ENCODE data around the gene RC3H2. TPM values are rescaled to one million over a fixed set of nuclear protein-coding genes. Genes with fewer than 3 reads are reported as not detected.

Gene RC3H2
- total and polyA plus RNA-seq, 2 of the 13 experiments (the other 11 are each of a cell fraction or from before 2014, with no cell fraction given): 21.0 to 36.4 TPM

DNA sequence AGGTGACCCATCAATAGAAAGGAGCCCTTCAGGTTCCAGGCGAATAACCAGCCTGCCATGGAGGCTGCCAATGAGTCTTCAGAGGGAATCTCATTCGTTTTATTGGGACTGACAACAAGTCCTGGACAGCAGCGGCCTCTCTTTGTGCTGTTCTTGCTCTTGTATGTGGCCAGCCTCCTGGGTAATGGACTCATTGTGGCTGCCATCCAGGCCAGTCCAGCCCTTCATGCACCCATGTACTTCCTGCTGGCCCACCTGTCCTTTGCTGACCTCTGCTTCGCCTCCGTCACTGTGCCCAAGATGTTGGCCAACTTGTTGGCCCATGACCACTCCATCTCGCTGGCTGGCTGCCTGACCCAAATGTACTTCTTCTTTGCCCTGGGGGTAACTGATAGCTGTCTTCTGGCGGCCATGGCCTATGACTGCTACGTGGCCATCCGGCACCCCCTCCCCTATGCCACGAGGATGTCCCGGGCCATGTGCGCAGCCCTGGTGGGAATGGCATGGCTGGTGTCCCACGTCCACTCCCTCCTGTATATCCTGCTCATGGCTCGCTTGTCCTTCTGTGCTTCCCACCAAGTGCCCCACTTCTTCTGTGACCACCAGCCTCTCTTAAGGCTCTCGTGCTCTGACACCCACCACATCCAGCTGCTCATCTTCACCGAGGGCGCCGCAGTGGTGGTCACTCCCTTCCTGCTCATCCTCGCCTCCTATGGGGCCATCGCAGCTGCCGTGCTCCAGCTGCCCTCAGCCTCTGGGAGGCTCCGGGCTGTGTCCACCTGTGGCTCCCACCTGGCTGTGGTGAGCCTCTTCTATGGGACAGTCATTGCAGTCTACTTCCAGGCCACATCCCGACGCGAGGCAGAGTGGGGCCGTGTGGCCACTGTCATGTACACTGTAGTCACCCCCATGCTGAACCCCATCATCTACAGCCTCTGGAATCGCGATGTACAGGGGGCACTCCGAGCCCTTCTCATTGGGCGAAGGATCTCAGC is 104.8 kb downstream of the RC3H2 start, which contains the start of gene OR1K1:
Gene OR1K1, plus strand, starts transcription at position 58 of the 995 bp plus-strand sequence. Its CDS starts 0 bp downstream, at position 58.
- FAIRE-seq (no peak), ATAC-seq (no peak), DNase-seq (ENCODE audit: low spot score) (no peak)
- POLR2A ChIA-PET: no interaction called here
- Histone ChIP-seq H3K4me1 (ENCODE audit: insufficient read depth, low read length) (no peaks in the 10 kb centered on the region), H3K36me3 (replicated peaks in 1 of 2; ENCODE audit: control insufficient read depth in 1 of 2, insufficient read depth in 2 of 2, low read length in 2 of 2) (no peaks in the 10 kb centered on the region), H3K27me3 (ENCODE audit: control insufficient read depth in 1 of 2, insufficient read depth in 2 of 2, low read length in 2 of 2) (no peaks in the 10 kb centered on the region), H4K20me1 (ENCODE audit: insufficient read depth, low read length) (no peaks in the 10 kb centered on the region), H3K9me3 (ENCODE audit: low read length) (no peaks in the 10 kb centered on the region), H3K79me2 (ENCODE audit: insufficient read depth, low read length) (no peaks in the 10 kb centered on the region), H3K4me2 (ENCODE audit: low read depth, low read length) (no peak within 1 kb of the TSS), H3K27ac (ENCODE audit: extremely low read length, insufficient read depth, low read length) (no peak within 1 kb of the TSS), H3K4me3 (replicated peaks in 1 of 3; ENCODE audit: insufficient read depth in 1 of 3, low read depth in 2 of 3, low read length in 3 of 3) (no peak within 1 kb of the TSS), H3K9ac (ENCODE audit: insufficient read depth, low read depth, low read length) (no peak within 1 kb of the TSS), H2AFZ (ENCODE audit: low read length) (no peak within 1 kb of the TSS)
- intact Hi-C loops (cut with micrococcal nuclease; ENCODE audit: unreplicated experiment): no loop called here
- BruUV-seq (replicated peaks): no TSS peak
- WGBS (ENCODE audit: low lambda C conversion rate): 59% methylated on average over 22 of the region's 30 CpGs
- CTCF ChIA-PET (ENCODE audit: low intra/inter-chr PET ratio, low total read pairs): no interaction called here
- in situ Hi-C loops (cut with HindIII; ENCODE audit: extremely low pct_ligation_motif_present, low pct_unique_long_range_greater_than_20kb): loop anchor here (10.0 to 25.0 kb wide), 2 partner anchors 296 to 438 kb away; partner anchors contain the start of gene PTGS1
- TF ChIP-seq HNRNPH1 (optimal IDR thresholded peaks at IDR 0.05; ENCODE audit: low read depth, low read length): no peak
- TF ChIP-seq ZNF12 (CRISPR knock-in tag; IDR thresholded peaks at IDR 0.05): no peak
- TF ChIP-seq, protein P1, sequence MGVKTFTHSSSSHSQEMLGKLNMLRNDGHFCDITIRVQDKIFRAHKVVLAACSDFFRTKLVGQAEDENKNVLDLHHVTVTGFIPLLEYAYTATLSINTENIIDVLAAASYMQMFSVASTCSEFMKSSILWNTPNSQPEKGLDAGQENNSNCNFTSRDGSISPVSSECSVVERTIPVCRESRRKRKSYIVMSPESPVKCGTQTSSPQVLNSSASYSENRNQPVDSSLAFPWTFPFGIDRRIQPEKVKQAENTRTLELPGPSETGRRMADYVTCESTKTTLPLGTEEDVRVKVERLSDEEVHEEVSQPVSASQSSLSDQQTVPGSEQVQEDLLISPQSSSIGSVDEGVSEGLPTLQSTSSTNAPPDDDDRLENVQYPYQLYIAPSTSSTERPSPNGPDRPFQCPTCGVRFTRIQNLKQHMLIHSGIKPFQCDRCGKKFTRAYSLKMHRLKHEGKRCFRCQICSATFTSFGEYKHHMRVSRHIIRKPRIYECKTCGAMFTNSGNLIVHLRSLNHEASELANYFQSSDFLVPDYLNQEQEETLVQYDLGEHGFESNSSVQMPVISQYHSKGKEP (CRISPR knock-in tag; IDR thresholded peaks at IDR 0.05): no peak
- no peak for TF ChIP-seq ZNF614 (CRISPR knock-in tag; IDR thresholded peaks at IDR 0.05; ENCODE audit: borderline replicate concordance)
- TF ChIP-seq, protein P2, sequence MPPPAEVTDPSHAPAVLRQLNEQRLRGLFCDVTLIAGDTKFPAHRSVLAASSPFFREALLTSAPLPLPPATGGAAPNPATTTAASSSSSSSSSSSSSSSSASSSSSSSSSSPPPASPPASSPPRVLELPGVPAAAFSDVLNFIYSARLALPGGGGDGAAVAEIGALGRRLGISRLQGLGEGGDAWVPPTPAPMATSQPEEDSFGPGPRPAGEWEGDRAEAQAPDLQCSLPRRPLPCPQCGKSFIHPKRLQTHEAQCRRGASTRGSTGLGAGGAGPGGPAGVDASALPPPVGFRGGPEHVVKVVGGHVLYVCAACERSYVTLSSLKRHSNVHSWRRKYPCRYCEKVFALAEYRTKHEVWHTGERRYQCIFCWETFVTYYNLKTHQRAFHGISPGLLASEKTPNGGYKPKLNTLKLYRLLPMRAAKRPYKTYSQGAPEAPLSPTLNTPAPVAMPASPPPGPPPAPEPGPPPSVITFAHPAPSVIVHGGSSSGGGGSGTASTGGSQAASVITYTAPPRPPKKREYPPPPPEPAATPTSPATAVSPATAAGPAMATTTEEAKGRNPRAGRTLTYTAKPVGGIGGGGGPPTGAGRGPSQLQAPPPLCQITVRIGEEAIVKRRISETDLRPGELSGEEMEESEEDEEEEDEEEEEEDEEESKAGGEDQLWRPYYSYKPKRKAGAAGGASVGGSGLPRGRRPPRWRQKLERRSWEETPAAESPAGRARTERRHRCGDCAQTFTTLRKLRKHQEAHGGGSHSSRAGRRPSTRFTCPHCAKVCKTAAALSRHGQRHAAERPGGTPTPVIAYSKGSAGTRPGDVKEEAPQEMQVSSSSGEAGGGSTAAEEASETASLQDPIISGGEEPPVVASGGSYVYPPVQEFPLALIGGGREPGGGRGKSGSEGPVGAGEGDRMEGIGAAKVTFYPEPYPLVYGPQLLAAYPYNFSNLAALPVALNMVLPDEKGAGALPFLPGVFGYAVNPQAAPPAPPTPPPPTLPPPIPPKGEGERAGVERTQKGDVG (CRISPR knock-in tag; IDR thresholded peaks at IDR 0.05; ENCODE audit: borderline replicate concordance): no peak
- no peak for TF ChIP-seq TCF7L2 (IDR thresholded peaks at IDR 0.05; ENCODE audit: low read depth, low read length)
- no peak for TF ChIP-seq FOXC1 (CRISPR knock-in tag; IDR thresholded peaks at IDR 0.05; ENCODE audit: borderline replicate concordance)
- TF ChIP-seq, protein P3, sequence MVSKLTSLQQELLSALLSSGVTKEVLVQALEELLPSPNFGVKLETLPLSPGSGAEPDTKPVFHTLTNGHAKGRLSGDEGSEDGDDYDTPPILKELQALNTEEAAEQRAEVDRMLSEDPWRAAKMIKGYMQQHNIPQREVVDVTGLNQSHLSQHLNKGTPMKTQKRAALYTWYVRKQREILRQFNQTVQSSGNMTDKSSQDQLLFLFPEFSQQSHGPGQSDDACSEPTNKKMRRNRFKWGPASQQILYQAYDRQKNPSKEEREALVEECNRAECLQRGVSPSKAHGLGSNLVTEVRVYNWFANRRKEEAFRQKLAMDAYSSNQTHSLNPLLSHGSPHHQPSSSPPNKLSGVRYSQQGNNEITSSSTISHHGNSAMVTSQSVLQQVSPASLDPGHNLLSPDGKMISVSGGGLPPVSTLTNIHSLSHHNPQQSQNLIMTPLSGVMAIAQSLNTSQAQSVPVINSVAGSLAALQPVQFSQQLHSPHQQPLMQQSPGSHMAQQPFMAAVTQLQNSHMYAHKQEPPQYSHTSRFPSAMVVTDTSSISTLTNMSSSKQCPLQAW (CRISPR knock-in tag; IDR thresholded peaks at IDR 0.05): no peak
- TF ChIP-seq, protein P4, sequence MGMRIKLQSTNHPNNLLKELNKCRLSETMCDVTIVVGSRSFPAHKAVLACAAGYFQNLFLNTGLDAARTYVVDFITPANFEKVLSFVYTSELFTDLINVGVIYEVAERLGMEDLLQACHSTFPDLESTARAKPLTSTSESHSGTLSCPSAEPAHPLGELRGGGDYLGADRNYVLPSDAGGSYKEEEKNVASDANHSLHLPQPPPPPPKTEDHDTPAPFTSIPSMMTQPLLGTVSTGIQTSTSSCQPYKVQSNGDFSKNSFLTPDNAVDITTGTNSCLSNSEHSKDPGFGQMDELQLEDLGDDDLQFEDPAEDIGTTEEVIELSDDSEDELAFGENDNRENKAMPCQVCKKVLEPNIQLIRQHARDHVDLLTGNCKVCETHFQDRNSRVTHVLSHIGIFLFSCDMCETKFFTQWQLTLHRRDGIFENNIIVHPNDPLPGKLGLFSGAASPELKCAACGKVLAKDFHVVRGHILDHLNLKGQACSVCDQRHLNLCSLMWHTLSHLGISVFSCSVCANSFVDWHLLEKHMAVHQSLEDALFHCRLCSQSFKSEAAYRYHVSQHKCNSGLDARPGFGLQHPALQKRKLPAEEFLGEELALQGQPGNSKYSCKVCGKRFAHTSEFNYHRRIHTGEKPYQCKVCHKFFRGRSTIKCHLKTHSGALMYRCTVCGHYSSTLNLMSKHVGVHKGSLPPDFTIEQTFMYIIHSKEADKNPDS (CRISPR knock-in tag; IDR thresholded peaks at IDR 0.05): no peak
- no peak for TF ChIP-seq SMAD1 (CRISPR knock-in tag; IDR thresholded peaks at IDR 0.05; ENCODE audit: borderline replicate concordance, low read depth)
